CD4-positive, alpha-beta T cell treated with Interleukin-6 for 4 hours (primary cell): ENCODE measurements around the gene SLC5A11.

Source experiments
- DNase-seq: peaks from one replicate; pipeline ENCODE4 v3.0.0-alpha.2; 2020; ENCODE audit warnings: mixed read lengths

SLC5A11 gene

DNA sequence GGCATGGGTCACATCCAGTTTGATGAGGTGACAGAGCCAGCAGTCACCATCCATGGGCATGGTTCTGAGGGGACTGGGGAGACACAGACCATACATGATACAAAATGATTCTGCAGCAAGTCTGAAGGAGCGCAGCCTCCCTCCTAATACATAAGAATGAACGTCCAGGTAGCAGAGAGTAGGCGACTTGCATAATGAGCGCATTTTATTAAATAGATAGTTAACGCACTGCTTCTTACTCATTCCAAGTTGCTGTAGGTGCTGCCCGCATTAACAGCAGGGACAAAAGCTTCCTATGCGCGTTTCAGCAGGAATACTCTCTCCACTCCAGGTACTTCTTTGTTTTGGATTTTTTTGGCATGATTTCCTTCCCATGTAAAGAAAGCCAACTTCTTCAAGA is 73.8 kb downstream of the SLC5A11 start:
- no peak for DNase-seq

DNA sequence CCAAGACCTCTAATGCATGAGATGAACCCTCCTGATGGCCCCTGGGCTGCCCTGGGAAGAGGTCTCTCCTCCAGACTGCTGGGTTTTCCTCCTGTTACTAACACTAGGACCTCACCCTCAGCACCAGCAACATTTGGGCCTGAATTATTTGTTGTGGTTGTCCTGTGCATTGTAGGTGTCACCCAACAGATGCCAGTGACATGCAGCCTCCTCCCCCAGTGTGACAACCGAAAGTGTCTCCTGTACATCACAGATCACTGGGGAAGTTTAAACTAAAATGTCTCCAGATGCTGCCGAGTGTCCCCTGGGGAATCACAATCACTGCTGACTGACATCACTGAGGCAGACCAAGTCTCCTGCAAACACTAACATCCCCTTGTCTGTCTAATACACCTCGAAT is 74.8 kb downstream of the SLC5A11 start:
- no peak for DNase-seq

DNA sequence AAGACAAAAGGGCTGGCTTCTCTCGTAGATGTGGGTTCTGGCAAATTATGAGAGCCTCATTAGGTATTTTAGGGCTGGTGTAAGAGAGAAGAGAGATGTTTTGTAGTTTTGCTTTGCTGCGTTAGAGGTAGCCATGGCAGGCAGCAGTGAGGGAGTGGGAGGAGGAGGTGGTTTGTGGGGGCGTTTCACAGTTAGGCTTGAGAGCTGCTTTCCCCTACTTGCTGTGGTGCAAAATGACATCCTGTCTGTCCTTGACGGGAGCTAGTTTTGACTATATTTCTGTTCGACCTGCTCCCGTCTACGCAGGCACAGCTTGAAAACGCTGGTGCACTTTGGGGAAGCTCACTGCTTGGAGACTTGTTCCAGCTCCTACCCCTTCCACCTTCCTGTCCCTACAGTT is 75.5 kb downstream of the SLC5A11 start:
- no peak for DNase-seq

DNA sequence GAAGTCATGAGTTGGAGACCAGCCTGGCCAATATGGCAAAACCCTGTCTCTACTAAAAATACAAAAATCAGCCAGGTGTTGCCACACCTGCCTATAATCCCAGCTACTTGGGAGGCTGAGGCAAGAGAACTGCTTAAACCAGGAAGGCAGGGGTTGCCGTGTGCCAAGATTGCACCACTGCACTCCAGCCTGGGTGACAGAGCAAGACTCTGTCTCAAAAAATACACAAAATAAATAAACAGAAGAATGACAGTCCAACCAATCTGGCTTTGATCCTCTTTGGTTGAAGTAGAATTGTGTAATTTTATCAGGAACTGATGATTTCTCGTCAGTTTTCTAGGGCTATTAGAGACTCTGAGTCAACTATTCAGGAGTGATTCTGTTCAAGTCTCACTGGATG is 79.4 kb downstream of the SLC5A11 start:
- no peak for DNase-seq

DNA sequence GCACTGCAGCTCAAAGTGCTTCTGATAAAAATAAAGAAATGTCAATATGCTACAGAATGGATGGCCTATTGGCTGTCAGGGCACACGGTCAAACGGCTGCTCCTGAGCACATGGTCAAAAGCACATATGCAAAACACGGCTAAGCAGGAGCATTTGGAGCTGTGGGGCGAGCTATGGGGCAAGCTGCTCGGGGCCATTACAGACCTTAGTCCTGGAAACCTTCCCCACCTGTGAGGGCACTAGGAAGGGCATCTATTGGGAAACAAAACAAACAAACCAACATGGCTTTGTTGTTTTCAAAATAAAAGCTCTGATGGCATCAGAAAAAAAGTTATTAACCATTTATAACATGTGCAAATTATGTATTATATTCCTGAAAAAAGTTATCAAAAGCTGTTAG is 83.6 kb downstream of the SLC5A11 start:
- no peak for DNase-seq

DNA sequence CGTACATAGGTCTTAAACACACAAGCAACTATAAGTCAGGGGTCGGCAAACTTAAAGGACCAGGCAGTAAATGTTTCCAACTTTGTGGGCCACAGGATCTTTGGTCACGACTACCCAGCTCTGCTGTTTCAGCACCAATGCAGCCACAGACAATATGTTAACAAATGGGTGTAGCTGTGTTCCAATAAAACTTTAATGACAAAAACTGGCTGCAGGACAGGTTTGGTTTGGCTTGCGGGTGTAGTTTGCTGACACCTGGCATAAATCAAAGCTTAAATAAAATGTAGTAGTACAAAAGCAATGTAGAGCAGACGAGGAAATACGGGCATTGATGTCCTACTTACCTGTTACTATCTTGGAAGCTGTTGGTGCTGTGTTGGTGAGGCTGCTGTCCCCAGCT is 84.7 kb downstream of the SLC5A11 start:
- DNase-seq = no peak

DNA sequence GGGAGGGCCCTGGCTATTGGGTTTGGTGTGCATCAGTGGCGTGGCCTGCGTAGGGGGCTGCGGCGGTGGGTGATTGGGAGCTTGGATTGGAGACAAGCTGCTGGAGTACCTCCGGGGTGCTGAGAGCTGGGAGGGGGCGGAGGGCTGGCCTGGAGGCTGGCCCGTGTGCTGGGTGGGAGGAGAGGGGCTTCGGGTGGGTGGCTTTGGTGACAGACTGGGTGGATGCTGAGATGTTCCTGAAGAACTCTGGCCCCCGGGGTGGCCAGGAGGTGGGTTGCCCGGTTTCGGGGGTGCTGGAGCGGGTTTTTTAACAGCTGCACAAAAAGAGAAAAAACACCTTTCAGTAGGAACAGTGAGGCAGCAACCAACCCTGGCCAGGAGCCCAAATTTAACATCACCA is 85.3 kb downstream of the SLC5A11 start:
- no peak for DNase-seq

DNA sequence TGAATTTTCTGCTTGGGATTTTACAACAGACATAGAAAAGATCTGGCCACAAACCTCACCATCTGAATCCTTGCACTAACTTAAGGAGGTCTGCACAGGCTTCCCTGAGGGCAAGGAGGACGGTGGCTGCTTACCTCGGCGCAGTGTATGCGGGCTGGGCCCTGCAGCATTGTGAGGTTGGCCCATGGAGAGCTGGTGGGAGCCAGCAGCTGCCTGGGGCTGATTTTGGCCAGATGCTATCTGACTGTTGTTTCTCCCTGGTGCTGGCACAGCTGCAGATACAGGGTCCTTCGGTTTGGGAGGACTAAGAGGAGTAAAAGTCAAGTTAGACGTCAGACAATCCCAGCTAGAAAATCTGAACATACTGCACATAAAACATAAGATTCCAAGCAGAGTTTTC is 89.6 kb downstream of the SLC5A11 start:
- DNase-seq = no peak

DNA sequence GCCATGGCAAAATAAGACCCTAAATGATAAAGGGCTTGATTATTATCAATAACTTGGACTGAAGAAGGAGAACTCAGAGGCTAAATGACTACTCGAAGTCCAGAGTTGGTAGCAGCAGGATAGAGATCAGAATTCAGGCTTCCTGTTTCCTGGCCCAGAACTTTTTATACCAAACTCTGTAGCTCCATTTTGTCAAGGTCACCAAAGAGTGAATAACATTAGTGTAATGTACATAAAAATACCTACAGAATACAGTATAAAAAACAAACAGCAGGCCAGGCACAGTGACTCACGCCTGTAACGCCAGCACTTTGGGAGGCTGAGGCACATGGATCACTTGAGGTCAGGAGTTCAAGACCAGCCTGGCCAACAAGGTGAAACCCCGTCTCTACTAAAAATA is 90.4 kb downstream of the SLC5A11 start:
- no peak for DNase-seq

DNA sequence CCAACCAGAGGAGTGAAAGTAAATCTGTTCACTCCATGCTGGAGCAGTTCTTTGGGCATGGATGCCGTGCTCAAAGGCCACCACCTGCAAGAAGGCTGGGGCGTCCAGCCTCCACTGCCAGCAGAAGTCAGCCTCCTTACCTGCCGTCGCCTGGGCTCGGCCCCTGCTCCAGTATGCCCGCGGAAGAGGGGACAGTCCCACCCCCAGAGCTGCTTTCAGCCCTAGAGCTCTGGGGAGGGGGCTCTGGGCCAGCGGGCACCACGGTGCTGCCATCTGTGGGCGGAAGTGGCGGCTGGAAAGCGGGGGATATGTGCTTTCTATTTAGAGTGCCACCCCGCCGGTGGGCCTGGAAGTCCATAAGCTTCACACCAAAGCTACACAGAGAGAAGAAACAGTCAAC is 93.5 kb downstream of the SLC5A11 start:
- DNase-seq = no peak

DNA sequence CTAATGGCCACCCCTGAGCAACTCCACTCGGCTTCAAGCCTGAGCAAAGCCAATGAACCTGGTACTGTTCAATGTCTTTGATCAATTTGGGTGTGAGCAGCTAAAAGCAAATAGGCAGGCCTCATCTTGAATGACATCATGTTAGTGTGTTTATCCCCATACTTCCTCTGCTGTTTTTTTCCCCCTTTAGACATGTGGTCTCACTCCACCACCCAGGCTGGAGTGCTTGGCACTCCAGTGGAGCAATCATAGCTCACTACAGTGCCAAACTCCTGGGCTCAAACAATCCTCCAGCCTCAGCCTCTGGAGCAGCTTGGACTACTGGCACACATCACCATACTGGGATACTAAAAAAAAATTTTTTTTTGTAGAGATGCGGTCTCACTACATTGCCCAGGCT is 94.0 kb downstream of the SLC5A11 start:
- no peak for DNase-seq

DNA sequence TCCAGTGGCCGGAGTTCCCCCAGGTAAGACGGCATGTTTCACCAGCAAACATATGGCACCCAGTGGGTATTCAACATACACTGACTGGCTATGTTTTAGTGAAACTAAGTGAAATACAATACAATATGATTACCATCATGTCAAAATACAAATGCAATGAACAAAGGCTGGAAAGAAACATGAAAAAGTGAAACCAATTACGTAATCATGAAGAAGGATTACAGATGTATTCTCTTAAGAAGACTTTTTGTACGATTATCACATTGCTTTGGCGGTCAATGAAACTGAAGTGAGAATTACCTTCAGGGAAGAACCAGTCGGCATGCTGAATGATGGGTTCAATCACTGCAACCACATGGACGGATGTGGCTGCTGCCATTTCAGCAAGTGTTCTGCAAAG is 97.7 kb downstream of the SLC5A11 start:
- no peak for DNase-seq

DNA sequence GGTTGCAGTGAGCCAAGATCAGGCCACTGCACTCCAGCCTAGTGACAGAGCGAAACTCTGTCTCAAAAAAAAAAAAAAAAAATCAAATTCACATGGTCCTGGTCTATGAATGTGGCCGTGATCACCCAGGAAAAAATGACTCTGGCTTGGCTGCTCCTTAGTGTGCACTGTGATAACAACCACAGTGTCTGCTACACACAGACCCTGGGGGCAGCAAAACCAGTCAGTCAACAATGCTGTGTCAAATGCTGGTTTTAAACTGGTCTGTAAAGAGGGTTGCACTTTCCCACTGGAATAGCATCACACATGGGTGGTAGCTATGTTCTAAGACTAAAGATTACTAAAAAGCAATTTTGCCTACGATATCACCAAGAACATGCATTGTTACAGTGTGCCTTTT is 98.4 kb downstream of the SLC5A11 start:
- DNase-seq = no peak

DNA sequence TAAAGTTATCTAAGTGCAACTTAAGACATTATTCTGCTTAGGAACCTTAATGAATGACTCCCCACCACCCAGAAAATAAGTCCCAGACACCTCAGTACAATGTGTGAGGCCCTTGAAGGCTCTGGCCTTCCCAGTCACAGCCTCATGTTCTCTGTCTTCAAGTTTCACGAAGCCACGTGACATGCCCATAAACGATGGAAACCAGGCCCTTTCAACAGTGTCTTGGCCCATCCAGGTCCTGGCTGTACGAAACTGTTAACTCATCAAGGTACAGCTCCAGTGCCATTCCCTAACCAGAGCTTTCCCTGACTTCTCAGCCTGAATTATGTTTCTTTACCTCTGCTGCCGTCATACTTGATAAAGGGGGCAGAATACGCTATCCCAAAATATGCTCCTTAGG is 100.4 kb downstream of the SLC5A11 start:
- no peak for DNase-seq

DNA sequence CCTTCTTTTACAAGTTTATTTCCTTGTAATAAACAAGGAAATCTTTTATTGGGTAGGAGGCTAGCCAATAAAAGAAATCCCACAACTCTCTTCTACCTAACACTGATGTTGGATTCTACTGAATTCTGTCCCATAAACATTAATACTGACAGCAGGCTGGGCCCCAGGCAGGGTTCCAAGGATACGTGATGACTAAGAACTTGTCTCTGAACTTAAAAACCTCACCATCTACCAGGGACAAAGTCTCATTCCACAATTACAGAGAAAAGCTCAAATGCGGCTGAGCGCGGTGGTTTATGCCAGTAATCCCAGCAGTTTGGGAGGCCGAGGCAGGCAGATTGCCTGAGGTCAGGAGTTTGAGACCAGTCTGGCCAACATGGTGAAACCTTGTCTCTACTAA is 104.5 kb downstream of the SLC5A11 start:
- no peak for DNase-seq

DNA sequence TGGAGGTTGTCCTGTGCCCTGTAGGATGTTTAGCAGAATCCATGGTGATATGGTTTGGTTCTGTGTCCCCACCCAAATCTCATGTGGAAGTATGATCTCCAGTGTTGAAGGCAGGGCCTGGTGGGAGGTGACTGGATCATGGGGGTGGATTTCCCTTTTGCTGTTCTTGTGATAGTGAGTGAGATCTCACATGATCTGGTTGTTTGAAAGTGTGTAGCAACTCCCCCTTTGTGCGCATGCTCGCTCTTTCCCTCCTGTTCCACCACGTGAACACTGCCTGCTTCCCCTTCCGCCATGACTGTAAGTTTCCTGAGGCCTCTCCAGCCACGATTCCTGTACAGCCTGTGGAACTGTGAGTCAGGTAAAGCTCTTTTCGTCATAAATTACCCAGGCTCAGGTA is 107.5 kb downstream of the SLC5A11 start:
- no peak for DNase-seq

DNA sequence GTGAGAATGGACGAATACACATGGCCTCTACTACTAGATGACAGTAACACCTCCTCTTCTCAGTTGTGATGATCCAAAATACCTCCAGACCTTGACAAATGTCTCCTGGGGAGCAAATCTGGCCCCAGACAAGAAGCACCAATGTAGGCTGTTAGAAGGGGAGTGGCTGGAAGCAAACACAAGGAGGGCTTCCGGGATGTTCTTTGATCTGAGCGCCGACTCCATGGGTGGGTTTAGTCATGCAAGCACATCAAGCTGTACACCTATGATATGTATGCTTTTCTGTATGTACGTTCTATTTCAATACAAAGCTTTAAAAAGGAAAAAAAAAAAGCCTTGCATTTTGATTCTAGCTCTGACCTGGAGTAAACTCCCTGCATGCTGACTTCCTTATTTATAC is 108.0 kb downstream of the SLC5A11 start:
- DNase-seq = no peak

DNA sequence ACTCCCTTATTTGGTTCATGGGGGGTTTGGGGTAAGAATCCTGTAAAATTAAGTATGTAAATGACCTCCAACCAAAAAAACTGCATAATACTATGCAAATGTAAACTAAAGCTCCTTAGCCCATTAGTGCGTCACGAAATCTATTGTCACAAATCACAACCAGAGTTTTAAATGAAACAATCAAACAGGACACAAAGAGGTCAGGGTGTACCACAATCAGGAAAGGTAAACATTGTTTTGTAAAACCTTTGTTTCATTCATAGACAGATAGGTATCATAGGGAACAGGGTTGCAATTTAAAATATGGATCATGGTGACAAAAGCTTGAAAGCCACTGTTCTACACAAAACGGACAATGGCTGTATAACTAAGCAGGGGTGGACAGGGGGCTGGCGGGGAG is 108.4 kb downstream of the SLC5A11 start:
- no peak for DNase-seq

DNA sequence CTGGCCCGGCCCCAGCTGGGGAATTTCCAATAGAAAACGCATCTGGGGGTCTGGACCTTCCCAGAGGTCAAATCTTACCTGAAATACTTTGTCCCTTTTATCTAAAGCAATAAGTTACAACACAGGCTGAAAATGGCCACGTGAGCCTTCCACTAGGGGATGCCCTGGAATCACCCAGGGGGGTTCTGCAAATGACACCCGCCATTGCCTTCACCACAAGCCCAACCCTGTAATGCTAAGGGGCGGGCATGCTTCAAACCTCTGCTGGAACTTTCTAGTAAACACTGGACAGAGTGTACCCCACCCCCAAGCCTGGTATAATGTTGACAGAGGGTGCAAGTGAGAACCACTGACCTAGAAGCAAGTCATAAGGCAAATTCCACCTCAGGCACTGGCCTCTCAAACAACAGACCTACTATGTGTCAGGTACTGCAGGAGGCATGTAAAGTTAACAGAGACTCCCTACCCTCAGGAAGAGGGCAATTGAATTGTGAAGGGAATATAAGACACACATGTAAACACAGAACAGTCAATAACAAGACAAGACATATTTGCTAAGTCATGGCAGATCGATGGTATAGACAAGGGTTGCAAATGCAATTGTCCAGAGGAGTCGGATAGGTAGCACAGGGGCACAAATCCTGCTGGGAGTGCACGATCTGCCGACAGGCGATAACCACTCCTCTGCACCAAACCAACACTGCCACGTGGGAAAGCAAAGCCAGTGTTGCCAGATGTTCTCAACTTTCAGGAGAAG is 110.4 kb downstream of the SLC5A11 start:
- DNase-seq = no peak

DNA sequence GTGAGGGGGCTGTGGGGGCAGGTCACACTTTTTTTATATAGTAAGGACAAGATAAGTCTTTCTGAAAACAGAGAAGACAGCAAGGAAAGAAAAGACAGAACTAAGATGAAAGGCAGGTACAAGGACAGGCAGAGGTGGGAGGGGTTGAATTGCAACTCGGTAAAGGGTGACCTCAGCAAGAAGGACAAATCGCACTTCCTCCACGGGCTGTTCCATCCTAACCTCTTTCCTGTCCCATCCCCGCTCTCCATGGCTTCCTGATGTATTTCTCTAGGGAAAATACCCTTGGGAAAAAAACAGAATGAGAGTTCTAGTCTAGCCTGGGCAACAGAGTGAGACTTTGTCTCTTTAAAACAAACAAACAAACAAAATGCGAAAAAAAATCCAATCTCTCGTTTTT is 112.1 kb downstream of the SLC5A11 start:
- no peak for DNase-seq
